GM06990 (cell line): Measurements from ENCODE around the gene SDF4.

ENCODE experiments used
- DNase-seq: peaks from one replicate; pipeline ENCODE4 v3.0.0-alpha.2; 2011; ENCODE audit not compliant: insufficient read length; ENCODE audit errors: extremely low read depth
- H3K27me3 ChIP-seq: replicated peaks from 2 replicates; pipeline ENCODE4 v1.6.0; 2011; ENCODE audit warnings: low read length; ENCODE audit not compliant: control insufficient read depth, insufficient read depth
- H3K36me3 ChIP-seq: 2 replicates; pipeline ENCODE4 v1.5.1; 2011; ENCODE audit warnings: low read length; ENCODE audit not compliant: control insufficient read depth, insufficient read depth
- H3K4me3 ChIP-seq: replicated peaks from 2 replicates; pipeline ENCODE4 v1.5.1; 2011; ENCODE audit warnings: low read depth, mild to moderate bottlenecking, control low read depth, low read length
- CTCF ChIP-seq: IDR thresholded peaks from 2 replicates; pipeline ENCODE4 v1.5.1; 2011; ENCODE audit warnings: low read length, control low read depth, mild to moderate bottlenecking, inconsistent platforms; ENCODE audit not compliant: insufficient read depth, poor library complexity, severe bottlenecking

The SDF4 gene

GRCh38 chr1:1259119-1259488, 27.3 kb upstream of the SDF4 start:
- Histone ChIP-seq H3K36me3 (peaks cover 41% of the 10 kb centered on the region), H3K27me3 (no peaks in the 10 kb centered on the region), H3K4me3 (no peak overlapping the region)
- TF ChIP-seq CTCF, result no peak
- no peak for DNase-seq

- Histone ChIP-seq H3K27me3 (no peaks in the 10 kb centered on the region), H3K36me3 (peaks cover 36% of the 10 kb centered on the region), H3K4me3 (no peak overlapping the region)
- no peak for DNase-seq
- no peak for TF ChIP-seq CTCF
Observed at GRCh38 chr1:1256956-1257871, 25.4 kb upstream of the SDF4 start.

GRCh38 chr1:1255611-1256010, 23.8 kb upstream of the SDF4 start:
- Histone ChIP-seq H3K27me3 (no peaks in the 10 kb centered on the region), H3K36me3 (peaks cover 30% of the 10 kb centered on the region), H3K4me3 (no peak overlapping the region)
- no peak for TF ChIP-seq CTCF
- no peak for DNase-seq

- peak; percentile 16 for DNase-seq
- Histone ChIP-seq H3K36me3 (peaks cover 26% of the 10 kb centered on the region), H3K4me3 (no peak overlapping the region), H3K27me3 (no peaks in the 10 kb centered on the region)
- TF ChIP-seq CTCF, result no peak
Observed at GRCh38 chr1:1255078-1255477, 23.3 kb upstream of the SDF4 start.

GRCh38 chr1:1254667-1254998, 22.8 kb upstream of the SDF4 start:
- no peak for TF ChIP-seq CTCF
- no peak for DNase-seq
- Histone ChIP-seq H3K27me3 (no peaks in the 10 kb centered on the region), H3K4me3 (no peak overlapping the region), H3K36me3 (peaks cover 23% of the 10 kb centered on the region)
